DOHH2 (cell line): Measurements from ENCODE around the gene SLF2.

ENCODE experiments used
- EZH2phosphoT487 ChIP-seq: fragments of 200-600 bp; sonication (generic); IDR thresholded peaks from 2 replicates; pipeline ENCODE4 v1.6.1; 2017; ENCODE audit warnings: borderline replicate concordance, mild to moderate bottlenecking, antibody characterized with exemption, low read length, moderate library complexity, mixed read lengths
- TF ChIP-seq, protein P1 (sequence below): fragments of 200-600 bp; sonication (generic); IDR thresholded peaks from one replicate; pipeline ENCODE4 v1.5.1; 2014; ENCODE audit warnings: antibody characterized with exemption, mild to moderate bottlenecking, low read depth, low read length; ENCODE audit not compliant: poor library complexity, severe bottlenecking

GRCh38 chr10:100966887-100967286, 54.1 kb downstream of the SLF2 start:
- TF ChIP-seq, protein P1, sequence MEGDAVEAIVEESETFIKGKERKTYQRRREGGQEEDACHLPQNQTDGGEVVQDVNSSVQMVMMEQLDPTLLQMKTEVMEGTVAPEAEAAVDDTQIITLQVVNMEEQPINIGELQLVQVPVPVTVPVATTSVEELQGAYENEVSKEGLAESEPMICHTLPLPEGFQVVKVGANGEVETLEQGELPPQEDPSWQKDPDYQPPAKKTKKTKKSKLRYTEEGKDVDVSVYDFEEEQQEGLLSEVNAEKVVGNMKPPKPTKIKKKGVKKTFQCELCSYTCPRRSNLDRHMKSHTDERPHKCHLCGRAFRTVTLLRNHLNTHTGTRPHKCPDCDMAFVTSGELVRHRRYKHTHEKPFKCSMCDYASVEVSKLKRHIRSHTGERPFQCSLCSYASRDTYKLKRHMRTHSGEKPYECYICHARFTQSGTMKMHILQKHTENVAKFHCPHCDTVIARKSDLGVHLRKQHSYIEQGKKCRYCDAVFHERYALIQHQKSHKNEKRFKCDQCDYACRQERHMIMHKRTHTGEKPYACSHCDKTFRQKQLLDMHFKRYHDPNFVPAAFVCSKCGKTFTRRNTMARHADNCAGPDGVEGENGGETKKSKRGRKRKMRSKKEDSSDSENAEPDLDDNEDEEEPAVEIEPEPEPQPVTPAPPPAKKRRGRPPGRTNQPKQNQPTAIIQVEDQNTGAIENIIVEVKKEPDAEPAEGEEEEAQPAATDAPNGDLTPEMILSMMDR, result no peak
- TF ChIP-seq EZH2phosphoT487, result no peak
